ENCODE data around the gene ALDH1B1. TPM values are rescaled to one million over a fixed set of nuclear protein-coding genes. Genes with fewer than 3 reads are reported as not detected.

The ALDH1B1 gene
- 18.4 TPM for total RNA-seq
- long read RNA-seq, transcript ALDH1B1-201 (2 exons, 3,066 nt): major isoform, 16 of 19 reads
- long read RNA-seq, partial matches to known transcripts: 0 of 19 reads
- long read RNA-seq, other reads (novel, unspliced or antisense): 2 of 19 reads

DNA sequence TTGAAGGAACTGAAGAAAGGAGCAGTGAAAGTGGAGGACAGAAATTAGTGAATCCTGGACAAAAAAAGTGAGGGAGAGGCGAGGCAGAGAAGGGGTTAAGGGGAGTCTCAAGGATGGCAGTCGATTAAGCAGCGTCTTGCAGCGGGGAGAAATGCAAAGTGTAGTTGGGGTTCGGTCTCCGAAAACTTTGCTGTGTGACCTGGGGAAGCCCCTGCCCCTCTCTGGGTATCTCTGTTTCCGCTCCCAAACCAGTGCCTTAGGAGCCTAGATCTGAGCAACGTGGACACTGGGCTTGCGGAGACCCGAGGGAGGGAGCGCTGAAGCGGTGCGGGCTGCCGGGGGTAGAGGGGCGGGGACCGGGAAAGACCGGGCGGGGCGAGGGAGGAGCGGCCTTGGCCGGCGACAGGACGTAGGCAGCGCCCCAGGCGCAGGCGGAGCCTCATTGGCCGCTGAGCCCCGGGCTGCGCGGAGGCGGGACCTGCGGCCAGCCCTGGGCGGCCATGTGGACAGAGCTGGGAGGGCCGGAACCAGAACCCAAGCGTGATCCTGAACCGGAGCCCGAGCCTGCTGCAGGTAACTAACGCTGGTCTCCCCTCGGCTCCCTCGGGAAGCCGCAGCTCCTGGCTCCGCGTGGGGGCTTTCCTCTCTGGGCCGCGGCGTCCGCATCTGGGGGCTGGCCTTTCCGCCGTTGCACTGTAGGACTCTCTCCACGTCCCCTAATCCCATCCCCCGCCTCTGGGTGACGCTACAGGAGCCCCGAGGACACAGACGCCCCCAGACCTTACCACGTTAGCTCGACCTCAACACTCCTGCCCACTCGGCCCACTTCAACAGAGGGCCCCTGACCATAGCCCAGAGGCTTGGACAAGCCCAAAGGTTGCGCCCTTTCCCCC, at the start of gene ALDH1B1:
Gene ALDH1B1 (plus strand): TSS at position 468 of the 893 bp plus-strand sequence. CDS start 3,047 bp downstream, outside the sequence.
- DNase-seq (ENCODE audit: missing footprints) (peak; percentile 93), ATAC-seq (peak; percentile 100)
- intact Hi-C loops (cut with DNase I): loop anchor here (10.0 kb wide), 3 partner anchors 478 to 648 kb away; partner anchors contain the start of gene EXOSC3

DNA sequence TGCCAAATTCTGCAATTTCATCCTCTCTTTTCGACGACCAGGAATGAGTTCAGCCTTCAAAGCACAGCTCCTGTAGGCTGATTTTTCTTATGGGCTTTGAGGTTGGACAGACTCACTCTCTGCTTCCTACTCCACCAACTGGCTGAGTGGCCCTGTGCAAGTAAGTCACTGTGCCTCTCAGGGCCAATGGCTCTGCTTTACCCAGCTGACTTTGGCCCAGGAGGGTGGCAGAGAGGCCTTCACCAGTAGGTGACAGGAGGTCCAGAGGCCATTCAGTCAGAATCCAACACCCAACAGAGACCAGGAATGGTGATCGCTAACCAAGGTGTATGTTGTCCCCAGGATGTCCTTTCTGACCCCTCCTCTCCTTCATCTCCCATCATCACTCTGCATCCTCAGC, 49.5 kb upstream of the ALDH1B1 start:
- intact Hi-C loops (cut with DNase I): loop anchor here (10.0 kb wide), 1 partner anchor 48 kb away; no protein-coding TSS in a partner anchor
- DNase-seq (ENCODE audit: missing footprints) (no peak), ATAC-seq (no peak)

- no peak for DNase-seq (ENCODE audit: missing footprints)
- intact Hi-C loops (cut with DNase I): loop anchor here (10.0 kb wide), 1 partner anchor 49 kb away; no protein-coding TSS in a partner anchor
- ATAC-seq: no peak
Observed at GRCh38 chr9:38343552-38343951, 49.0 kb upstream of the ALDH1B1 start.

DNA sequence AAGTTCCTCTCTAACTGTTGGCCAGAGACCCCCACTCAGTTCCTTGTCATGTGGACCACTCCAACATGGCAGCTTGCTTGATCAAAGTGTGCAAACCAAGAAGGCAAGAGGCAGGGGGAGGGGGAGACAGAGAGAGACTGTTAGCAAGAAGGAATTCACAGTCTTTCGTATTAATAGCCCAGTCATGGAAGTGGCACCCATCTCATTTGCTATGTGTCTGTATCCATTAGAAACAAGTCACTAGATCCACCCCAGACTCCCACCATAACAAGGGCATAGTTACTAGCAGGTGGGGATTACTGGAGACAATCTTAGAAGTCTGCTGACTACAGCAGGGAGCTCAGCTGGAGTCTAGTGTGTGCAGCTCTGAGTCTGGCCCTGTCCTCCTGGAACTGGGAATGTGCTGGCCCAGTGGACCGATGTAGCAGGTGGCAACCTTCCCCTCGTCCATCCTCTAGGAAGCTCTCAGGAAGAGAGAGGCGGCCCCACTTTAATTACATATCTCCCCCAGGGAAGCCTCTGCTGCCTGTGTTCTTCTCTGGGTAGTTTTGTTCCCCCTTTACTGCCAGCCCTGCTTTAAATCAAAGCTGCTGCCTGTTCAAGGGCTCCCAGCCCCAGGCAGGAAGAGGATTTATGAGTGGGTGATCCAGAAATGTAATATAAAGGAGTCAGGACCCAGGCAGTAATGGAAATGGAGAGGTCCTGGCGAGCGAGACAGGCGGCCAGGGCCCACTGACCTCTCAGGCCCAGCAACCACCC, 47.8 kb upstream of the ALDH1B1 start:
- intact Hi-C loops (cut with DNase I): loop anchor here (10.0 kb wide), 1 partner anchor 50 kb away; no protein-coding TSS in a partner anchor
- DNase-seq (ENCODE audit: missing footprints) (no peak), ATAC-seq (no peak)

- DNase-seq (ENCODE audit: missing footprints) (no peak), ATAC-seq (no peak)
- intact Hi-C loops (cut with DNase I): loop anchor here (10.0 kb wide), 1 partner anchor 51 kb away; no protein-coding TSS in a partner anchor
Observed at GRCh38 chr9:38345851-38346755, 46.4 kb upstream of the ALDH1B1 start.

- ATAC-seq (no peak), DNase-seq (ENCODE audit: missing footprints) (no peak)
- intact Hi-C loops (cut with DNase I): loop anchor here (10.0 kb wide), 1 partner anchor 52 kb away; no protein-coding TSS in a partner anchor
Observed at GRCh38 chr9:38346811-38347210, 45.7 kb upstream of the ALDH1B1 start.

GRCh38 chr9:38347271-38347671, 45.2 kb upstream of the ALDH1B1 start:
- intact Hi-C loops (cut with DNase I): loop anchor here (10.0 kb wide), 1 partner anchor 52 kb away; no protein-coding TSS in a partner anchor
- ATAC-seq (no peak), DNase-seq (ENCODE audit: missing footprints) (no peak)

DNA sequence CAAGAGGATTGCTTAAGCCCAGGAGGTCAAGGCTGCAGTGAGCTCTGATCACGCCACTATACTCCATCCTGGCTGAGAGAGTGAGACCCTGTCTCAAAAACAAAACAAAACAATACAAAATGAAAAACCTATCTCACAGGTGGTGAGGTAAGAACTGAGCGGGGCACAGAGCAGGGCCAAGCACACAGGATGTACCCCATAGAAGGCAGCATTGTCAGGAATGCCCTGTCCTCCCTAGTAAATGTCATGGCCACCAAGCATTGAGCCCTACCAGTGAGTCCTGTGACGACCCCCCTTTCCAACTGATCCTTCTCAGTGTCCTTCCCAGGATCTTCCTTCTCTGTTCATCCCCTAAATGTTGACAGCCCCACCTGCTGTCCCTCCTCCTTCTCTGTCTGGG, 44.6 kb upstream of the ALDH1B1 start:
- intact Hi-C loops (cut with DNase I): loop anchor here (10.0 kb wide), 1 partner anchor 53 kb away; no protein-coding TSS in a partner anchor
- DNase-seq (ENCODE audit: missing footprints) (no peak), ATAC-seq (no peak)

- ATAC-seq (no peak), DNase-seq (ENCODE audit: missing footprints) (no peak)
- intact Hi-C loops (cut with DNase I): no loop called here
Observed at GRCh38 chr9:38350529-38350928, 42.0 kb upstream of the ALDH1B1 start.

DNA sequence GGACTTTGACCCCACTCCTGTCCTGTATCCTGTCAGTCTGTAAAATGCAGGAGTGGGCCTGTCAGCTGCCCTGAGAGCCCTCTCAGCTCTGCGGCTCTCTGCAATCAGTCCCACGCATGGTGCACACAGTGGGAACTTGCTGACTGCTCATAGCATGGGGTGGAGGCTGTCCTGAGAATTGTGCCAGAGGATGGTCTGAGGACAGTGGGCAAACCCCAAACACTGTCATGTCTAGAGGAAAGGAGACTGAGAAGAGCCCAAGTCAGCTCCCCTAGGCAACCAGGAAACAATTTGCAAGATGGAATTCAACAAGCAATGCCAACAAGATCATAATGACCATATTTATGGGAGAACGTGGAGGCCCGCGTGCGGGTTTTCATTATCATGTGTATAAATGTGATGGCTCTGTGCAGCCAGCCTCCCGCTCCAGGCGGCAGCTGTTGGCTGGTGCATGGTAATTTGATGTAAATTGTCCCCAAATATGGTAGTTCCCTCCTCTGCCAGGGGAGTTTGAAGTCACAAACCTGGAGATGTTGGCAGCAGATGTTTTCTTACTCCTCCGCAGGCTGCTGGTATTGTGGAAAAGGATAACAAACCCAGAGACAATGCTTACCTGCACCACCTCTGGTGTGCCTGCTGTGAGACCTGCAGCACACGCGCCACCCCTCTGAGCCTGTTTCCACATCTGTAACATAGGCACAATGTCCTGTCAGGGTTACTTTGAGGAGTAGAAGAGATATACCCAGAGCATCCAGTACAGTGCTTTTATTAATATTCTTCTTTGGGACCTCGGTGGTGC, 39.8 kb upstream of the ALDH1B1 start:
- DNase-seq (ENCODE audit: missing footprints) (peak; percentile 56), ATAC-seq (no peak)
- intact Hi-C loops (cut with DNase I): no loop called here

GRCh38 chr9:38355115-38355514, 37.4 kb upstream of the ALDH1B1 start:
- intact Hi-C loops (cut with DNase I): no loop called here
- ATAC-seq (no peak), DNase-seq (ENCODE audit: missing footprints) (no peak)

DNA sequence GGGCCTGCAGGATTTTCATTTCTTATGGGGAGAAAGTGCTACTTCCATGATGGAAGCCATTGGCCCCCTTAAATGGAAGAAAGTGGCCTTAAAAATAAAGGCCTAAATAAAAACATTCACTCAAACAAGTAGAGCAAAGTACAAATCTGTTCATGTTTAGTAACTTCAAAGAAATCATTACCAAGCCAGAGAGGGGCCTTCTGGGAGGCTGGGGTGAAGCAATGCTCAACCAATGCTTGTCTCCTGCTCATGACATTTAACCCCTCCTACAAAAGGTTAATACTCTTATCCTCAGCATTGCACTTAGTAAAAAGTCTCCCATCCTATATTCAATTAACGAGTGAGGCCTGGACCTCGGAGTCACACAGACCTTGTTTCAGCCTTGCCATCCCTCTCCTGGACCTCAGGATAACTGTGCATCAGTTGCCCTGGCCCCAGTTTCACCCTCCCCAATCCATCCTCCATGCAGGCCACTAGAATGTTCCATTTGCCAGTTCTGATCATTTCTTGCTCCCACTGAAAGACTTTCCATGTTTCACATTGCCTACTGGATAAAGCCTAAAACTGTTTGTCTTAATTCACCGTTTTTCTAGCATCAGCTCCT, 36.9 kb upstream of the ALDH1B1 start:
- DNase-seq (ENCODE audit: missing footprints): no peak
- no peak for ATAC-seq
- intact Hi-C loops (cut with DNase I): no loop called here

GRCh38 chr9:38356851-38357250, 35.7 kb upstream of the ALDH1B1 start:
- intact Hi-C loops (cut with DNase I): loop anchor here (1.0 kb wide), 1 partner anchor 12 kb away; no protein-coding TSS in a partner anchor
- no peak for DNase-seq (ENCODE audit: missing footprints)
- no peak for ATAC-seq

DNA sequence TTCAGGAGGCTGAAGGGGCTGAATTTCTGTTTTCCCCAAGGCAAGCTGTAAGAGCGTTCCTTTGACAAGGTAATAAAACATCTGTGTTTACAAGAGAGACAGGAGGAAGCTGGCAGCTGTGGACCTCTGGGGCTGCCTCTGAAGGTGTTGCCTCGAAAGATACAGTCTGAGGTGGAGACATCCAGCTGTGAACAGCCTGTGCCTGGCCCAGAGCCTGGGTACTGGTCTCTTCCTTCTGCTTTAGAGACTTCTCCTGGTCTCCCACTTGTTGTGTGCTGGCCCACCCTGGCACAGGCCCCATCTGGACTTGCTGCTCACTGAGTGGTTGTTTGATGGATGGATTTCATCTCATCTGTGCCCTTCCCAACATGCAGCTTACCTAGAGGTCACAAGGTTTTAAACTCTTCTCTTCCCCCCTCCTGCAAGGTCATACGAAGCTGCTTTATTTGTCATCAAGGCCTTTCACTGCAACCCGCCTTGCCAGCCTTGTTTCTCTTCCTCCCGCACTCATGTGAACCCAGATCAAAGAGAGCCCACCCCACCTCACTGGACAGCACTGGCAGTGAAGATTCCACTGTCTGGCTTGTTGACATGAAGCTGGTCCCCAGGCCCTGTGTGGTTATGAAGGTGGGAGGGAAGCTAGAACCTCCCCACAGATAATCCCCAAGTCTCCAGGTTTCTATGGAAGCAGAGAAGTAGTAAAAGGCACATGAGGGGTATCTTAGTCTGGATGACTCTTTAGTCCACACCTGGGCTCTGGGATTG, 35.0 kb upstream of the ALDH1B1 start:
- ATAC-seq: no peak
- peak; percentile 41 for DNase-seq (ENCODE audit: missing footprints)
- intact Hi-C loops (cut with DNase I): loop anchor here (1.0 kb wide), 1 partner anchor 12 kb away; no protein-coding TSS in a partner anchor

GRCh38 chr9:38358390-38359296, 33.9 kb upstream of the ALDH1B1 start:
- DNase-seq (ENCODE audit: missing footprints) (peak; percentile 11), ATAC-seq (no peak)
- intact Hi-C loops (cut with DNase I): no loop called here
